Urothelium cell line (cell line): ENCODE results near the gene SLC45A3.

Experiments
- DNase-seq: peaks from one replicate; pipeline ENCODE4 v3.0.0; 2011; ENCODE audit warnings: low spot score, mixed read lengths
- FAIRE-seq: peaks from 2 replicates; lab custom pipeline; 2011; peaks lifted over from hg19 to GRCh38; lab: Jason Lieb, UNC

The SLC45A3 gene

GRCh38 chr1:205670150-205670446, 10.2 kb downstream of the SLC45A3 start:
- DNase-seq (no peak), FAIRE-seq (no peak)

- FAIRE-seq (no peak), DNase-seq (no peak)
Measured at GRCh38 chr1:205669341-205670149, 10.8 kb downstream of the SLC45A3 start.

- DNase-seq (no peak), FAIRE-seq (no peak)
Measured at GRCh38 chr1:205668951-205669340, 11.4 kb downstream of the SLC45A3 start.

GRCh38 chr1:205667909-205668643, 12.2 kb downstream of the SLC45A3 start:
- DNase-seq (no peak), FAIRE-seq (no peak)

GRCh38 chr1:205666372-205667166, 13.7 kb downstream of the SLC45A3 start:
- FAIRE-seq, result no peak

GRCh38 chr1:205665201-205666045, 14.9 kb downstream of the SLC45A3 start:
- no peak for DNase-seq
- FAIRE-seq, result no peak

More at GRCh38 chr1:205666372-205667166, 13.7 kb downstream of the SLC45A3 start:
- no peak for DNase-seq

- FAIRE-seq, result peak; percentile 23
- DNase-seq, result no peak
Measured at GRCh38 chr1:205664399-205665017, 15.8 kb downstream of the SLC45A3 start.

- DNase-seq (no peak), FAIRE-seq (no peak)
Measured at GRCh38 chr1:205663286-205663936, 16.9 kb downstream of the SLC45A3 start.

- FAIRE-seq, result no peak
- DNase-seq, result no peak
Measured at GRCh38 chr1:205662791-205663190, 17.5 kb downstream of the SLC45A3 start.

- FAIRE-seq (no peak), DNase-seq (no peak)
Measured at GRCh38 chr1:205662135-205662738, 18.1 kb downstream of the SLC45A3 start.

GRCh38 chr1:205661429-205662134, 18.7 kb downstream of the SLC45A3 start:
- DNase-seq, result no peak
- no peak for FAIRE-seq

- FAIRE-seq, result no peak
- no peak for DNase-seq
Measured at GRCh38 chr1:205660361-205660760, 19.9 kb downstream of the SLC45A3 start.

- DNase-seq (peak; percentile 78), FAIRE-seq (peak; percentile 20)
Measured at GRCh38 chr1:205658943-205659581, 21.2 kb downstream of the SLC45A3 start.

- no peak for DNase-seq
- FAIRE-seq, result no peak
Measured at GRCh38 chr1:205656236-205656635, 24.1 kb downstream of the SLC45A3 start.

GRCh38 chr1:205652984-205653383, 27.3 kb downstream of the SLC45A3 start:
- FAIRE-seq (no peak), DNase-seq (no peak)

GRCh38 chr1:205650241-205650640, 30.1 kb downstream of the SLC45A3 start:
- DNase-seq, result no peak
- FAIRE-seq, result no peak

- no peak for FAIRE-seq
Measured at GRCh38 chr1:205645519-205645918, 34.8 kb downstream of the SLC45A3 start.

GRCh38 chr1:205642679-205643307, 37.5 kb downstream of the SLC45A3 start:
- FAIRE-seq (no peak), DNase-seq (no peak)

More at GRCh38 chr1:205645519-205645918, 34.8 kb downstream of the SLC45A3 start:
- DNase-seq, result no peak
